ENCODE results near the gene LAMA2.

The LAMA2 gene

DNA sequence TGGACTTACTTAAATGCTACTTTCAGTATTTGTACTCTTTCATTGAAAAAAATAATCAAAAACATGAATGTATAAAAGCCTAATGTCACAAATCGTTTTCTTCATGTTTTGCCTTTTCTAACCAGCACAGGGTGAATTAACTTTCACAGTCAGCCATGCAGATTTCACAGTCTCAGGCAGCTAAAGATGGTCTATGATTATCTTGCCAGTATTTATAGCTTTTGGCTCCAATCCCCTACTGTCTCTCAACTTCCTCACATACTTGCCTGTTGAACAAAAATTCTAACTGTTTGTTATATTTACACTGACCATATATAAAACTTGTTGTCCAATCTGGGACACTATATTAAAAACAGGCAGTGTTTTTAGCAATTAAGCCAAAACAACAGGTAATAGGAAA is 468.9 kb downstream of the LAMA2 start:
- in situ Hi-C loops (cut with HindIII; ENCODE audit: low pct_ligation_motif_present, low sequenced_read_pairs), result no loop called here
- Histone ChIP-seq H3K4me3 (ENCODE audit: low read depth, low read length) (no peak overlapping the region), H3K36me3 (replicated peaks) (no peaks in the 10 kb centered on the region), H3K27ac (no peak overlapping the region), H3K27me3 (replicated peaks) (no peaks in the 10 kb centered on the region)
- DNase-seq, result no peak
- TF ChIP-seq, protein P1, sequence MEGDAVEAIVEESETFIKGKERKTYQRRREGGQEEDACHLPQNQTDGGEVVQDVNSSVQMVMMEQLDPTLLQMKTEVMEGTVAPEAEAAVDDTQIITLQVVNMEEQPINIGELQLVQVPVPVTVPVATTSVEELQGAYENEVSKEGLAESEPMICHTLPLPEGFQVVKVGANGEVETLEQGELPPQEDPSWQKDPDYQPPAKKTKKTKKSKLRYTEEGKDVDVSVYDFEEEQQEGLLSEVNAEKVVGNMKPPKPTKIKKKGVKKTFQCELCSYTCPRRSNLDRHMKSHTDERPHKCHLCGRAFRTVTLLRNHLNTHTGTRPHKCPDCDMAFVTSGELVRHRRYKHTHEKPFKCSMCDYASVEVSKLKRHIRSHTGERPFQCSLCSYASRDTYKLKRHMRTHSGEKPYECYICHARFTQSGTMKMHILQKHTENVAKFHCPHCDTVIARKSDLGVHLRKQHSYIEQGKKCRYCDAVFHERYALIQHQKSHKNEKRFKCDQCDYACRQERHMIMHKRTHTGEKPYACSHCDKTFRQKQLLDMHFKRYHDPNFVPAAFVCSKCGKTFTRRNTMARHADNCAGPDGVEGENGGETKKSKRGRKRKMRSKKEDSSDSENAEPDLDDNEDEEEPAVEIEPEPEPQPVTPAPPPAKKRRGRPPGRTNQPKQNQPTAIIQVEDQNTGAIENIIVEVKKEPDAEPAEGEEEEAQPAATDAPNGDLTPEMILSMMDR (IDR thresholded peaks at IDR 0.05; ENCODE audit: low read depth, low read length, missing control alignments), result no peak

DNA sequence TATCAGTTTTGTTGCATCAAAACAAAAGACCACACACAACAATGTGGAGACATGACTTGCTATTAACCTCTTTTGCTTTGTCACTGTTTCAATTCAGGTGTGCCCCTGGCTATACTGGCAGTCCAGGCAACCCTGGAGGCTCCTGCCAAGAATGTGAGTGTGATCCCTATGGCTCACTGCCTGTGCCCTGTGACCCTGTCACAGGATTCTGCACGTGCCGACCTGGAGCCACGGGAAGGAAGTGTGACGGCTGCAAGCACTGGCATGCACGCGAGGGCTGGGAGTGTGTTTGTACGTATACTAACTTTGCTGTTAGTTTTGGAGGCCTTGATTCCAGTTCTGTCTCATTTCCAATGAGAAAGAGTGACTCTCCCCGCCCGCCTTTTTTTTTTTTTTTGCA is 470.1 kb downstream of the LAMA2 start:
- TF ChIP-seq, protein P1 (IDR thresholded peaks at IDR 0.05; ENCODE audit: low read depth, low read length, missing control alignments), result no peak
- DNase-seq, result no peak
- in situ Hi-C loops (cut with HindIII; ENCODE audit: low pct_ligation_motif_present, low sequenced_read_pairs), result no loop called here
- Histone ChIP-seq H3K4me3 (ENCODE audit: low read depth, low read length) (no peak overlapping the region), H3K27ac (no peak overlapping the region), H3K36me3 (replicated peaks) (no peaks in the 10 kb centered on the region), H3K27me3 (replicated peaks) (no peaks in the 10 kb centered on the region)

DNA sequence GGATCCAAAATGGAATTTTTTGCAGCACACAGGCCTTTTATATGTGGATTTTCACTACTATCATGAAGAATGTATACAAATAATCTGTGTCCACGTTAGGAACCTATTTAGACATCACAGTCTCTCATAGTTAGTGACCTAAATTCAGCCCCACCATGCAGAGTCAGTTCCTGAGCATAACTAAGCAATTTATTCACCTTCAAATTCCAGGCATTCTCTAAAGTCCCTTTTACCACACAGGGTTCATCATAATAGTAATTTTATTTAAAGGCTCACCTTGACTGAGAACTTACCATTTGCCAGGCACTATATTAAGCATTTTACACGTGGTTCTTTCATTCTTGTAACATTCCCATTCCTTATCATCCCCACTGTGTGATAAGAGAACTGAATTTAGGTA is 473.2 kb downstream of the LAMA2 start:
- Histone ChIP-seq H3K27ac (no peak overlapping the region), H3K36me3 (replicated peaks) (no peaks in the 10 kb centered on the region), H3K4me3 (ENCODE audit: low read depth, low read length) (no peak overlapping the region), H3K27me3 (replicated peaks) (no peaks in the 10 kb centered on the region)
- TF ChIP-seq, protein P1 (IDR thresholded peaks at IDR 0.05; ENCODE audit: low read depth, low read length, missing control alignments), result no peak
- no peak for DNase-seq
- in situ Hi-C loops (cut with HindIII; ENCODE audit: low pct_ligation_motif_present, low sequenced_read_pairs), result no loop called here

DNA sequence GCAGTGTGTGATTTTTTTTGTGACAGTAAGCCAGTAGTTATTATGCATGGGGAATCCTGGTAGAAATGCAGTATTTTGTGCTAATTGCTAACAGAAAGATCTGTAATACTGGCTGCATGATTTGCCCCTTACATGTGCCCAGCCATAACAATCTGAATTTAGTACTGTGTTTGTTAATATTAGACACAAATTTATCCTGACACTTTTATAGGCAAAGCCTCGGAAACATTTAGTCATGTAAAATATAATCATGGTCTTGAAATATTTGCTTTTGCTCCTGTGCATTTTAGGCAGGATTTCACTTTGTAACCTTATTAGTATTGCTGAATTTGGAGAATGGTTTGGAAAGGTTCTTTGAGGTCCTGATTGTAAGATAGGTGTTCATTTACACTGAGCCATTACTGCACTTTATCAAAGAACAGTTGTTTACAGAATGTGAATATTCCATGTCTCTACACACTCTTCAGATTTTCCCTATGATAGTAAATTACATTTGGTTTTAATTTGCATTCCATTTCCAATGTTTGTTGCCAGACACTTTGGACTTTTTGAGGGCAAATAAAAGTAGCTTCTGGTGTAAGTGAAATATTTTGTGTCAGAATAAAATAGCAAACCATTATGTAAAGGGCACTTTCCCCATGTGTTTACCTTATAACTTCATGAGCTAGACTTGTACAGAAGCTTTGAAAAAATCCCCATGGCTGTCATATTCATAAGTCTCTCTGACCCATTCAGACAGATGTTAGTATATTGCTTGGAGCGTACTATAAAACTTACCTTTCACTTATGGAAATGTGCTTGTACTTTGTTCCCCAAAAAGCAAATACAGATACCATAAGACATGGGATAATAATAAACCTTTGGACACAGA is 477.1 kb downstream of the LAMA2 start:
- TF ChIP-seq, protein P1 (IDR thresholded peaks at IDR 0.05; ENCODE audit: low read depth, low read length, missing control alignments), result no peak
- no peak overlapping the region for H3K4me3 ChIP-seq (ENCODE audit: low read depth, low read length)
- no peaks in the 10 kb centered on the region for H3K27me3 ChIP-seq (replicated peaks)
- no peak overlapping the region for H3K27ac ChIP-seq
- no peaks in the 10 kb centered on the region for H3K36me3 ChIP-seq (replicated peaks)
- in situ Hi-C loops (cut with HindIII; ENCODE audit: low pct_ligation_motif_present, low sequenced_read_pairs), result no loop called here
- DNase-seq, result no peak

DNA sequence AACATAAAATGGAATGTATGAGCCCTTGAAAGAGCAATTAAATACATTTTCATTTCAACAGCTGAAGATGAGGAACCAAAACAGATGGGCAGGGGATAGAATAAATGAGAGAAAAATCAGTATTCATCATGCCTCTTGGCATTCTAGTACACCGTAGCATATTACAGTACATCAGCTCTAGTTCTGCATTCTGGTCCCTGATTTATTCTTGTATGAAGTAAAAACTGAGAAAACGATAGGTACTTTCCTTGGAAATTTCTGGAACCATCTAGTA is 477.7 kb downstream of the LAMA2 start:
- in situ Hi-C loops (cut with HindIII; ENCODE audit: low pct_ligation_motif_present, low sequenced_read_pairs), result no loop called here
- DNase-seq, result no peak
- TF ChIP-seq, protein P1 (IDR thresholded peaks at IDR 0.05; ENCODE audit: low read depth, low read length, missing control alignments), result no peak

DNA sequence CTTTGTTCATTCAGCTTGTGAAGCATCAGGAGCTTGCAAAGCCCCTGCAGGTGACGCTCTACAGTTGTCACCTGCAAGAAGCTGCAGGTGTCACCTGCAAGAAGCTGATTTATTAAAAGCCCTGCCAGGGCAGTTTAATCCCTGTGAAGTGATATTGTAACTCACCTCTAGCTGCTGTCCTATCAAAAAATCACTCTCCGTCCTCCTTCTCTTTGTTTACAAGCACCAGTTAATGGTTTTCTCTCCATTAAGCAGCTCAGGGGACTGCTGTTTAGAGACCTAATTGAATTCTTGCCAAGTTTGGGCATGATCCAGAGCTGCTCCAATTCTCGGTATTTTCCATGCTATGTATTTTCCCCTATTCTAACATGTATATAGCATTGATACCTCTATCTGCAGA is 481.1 kb downstream of the LAMA2 start:
- H3K27me3 ChIP-seq (replicated peaks), result no peaks in the 10 kb centered on the region
- H3K4me3 ChIP-seq (ENCODE audit: low read depth, low read length), result no peak overlapping the region
- in situ Hi-C loops (cut with HindIII; ENCODE audit: low pct_ligation_motif_present, low sequenced_read_pairs), result no loop called here
- TF ChIP-seq, protein P1 (IDR thresholded peaks at IDR 0.05; ENCODE audit: low read depth, low read length, missing control alignments), result no peak
- no peak for DNase-seq
- H3K36me3 ChIP-seq (replicated peaks), result no peaks in the 10 kb centered on the region
- H3K27ac ChIP-seq, result no peak overlapping the region

More for the DNA sequence above, 477.7 kb downstream of the LAMA2 start:
- H3K4me3 ChIP-seq (ENCODE audit: low read depth, low read length), result no peak overlapping the region
- no peaks in the 10 kb centered on the region for H3K36me3 ChIP-seq (replicated peaks)
- H3K27ac ChIP-seq, result no peak overlapping the region
- no peaks in the 10 kb centered on the region for H3K27me3 ChIP-seq (replicated peaks)
